Activated CD8-positive, alpha-beta memory T cell treated with anti-CD3 and anti-CD28 coated beads, Interleukin-2, amount 50 U/mL, for 4 hours (primary cell): Measurements from ENCODE around the gene HSD17B11.
"Not testable (repeated sequence)": the region's sequence is repeated elsewhere in the genome, so short reads cannot be mapped to it uniquely, and the experiment has no call there.

Experiments used
- DNase-seq: peaks from one replicate; pipeline ENCODE4 v3.0.0-alpha.2; 2020

HSD17B11 gene

GRCh38 chr4:87405211-87405820, 14.3 kb upstream of the HSD17B11 start:
- DNase-seq = no peak

DNA sequence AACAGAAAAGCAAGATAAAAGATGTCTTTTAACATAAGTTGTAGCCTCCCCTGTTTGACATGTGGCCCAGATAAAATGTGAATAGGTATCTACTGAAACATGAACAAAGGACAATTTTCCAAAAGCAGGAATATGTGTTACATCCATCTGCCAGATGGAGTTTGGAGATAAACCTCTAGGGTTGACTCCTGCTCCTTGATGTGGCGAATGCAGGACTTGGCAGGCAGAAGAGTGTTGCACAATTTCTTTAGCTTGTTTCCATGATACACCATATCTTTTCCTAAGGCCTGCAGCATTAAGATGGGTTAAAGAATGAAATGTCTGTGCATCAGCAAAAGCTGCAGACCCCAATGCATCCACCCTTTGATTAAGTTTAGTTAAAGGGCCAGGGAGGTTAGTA, 12.7 kb upstream of the HSD17B11 start:
- DNase-seq = not testable (repeated sequence)

DNA sequence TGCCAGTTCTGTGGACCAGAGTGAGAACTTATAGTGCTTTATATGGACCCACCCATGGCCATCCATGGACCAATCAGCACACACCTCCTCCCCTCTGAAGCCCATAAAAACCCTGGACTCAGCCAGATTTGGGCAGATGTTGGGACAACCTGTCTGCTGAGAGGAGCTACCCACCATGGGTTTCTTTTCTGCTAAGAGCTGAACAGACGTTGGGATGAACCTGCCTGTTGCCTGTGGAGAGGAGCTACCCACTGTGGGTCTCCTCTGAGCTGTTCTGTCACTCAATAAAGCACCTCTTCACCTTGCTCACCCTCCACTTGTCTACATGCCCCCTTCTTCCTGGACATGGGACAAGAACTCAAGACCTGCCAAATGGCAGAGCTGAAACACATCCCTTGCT, 9.0 kb upstream of the HSD17B11 start:
- no peak for DNase-seq

GRCh38 chr4:87399148-87399547, 8.2 kb upstream of the HSD17B11 start:
- no peak for DNase-seq

GRCh38 chr4:87395851-87396250, 4.9 kb upstream of the HSD17B11 start:
- DNase-seq = not testable (repeated sequence)

DNA sequence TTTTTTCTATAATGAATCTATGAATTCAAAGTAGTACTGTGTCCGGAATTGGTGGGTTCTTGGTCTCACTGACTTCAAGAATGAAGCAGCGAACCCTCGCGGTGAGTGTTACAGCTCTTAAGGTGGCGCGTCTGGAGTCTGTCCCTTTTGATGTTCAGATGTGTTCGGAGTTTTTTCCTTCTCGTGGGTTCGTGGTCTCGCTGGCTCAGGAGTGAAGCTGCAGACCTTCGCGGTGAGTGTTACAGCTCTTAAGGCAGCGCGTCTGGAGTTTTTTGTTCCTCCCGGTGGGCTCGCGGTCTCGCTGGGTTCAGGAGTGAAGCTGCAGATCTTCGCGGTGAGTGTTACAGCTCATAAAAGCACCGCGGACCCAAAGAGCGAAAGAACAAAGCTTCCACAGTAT, 4.1 kb upstream of the HSD17B11 start:
- peak; percentile 38 for DNase-seq

DNA sequence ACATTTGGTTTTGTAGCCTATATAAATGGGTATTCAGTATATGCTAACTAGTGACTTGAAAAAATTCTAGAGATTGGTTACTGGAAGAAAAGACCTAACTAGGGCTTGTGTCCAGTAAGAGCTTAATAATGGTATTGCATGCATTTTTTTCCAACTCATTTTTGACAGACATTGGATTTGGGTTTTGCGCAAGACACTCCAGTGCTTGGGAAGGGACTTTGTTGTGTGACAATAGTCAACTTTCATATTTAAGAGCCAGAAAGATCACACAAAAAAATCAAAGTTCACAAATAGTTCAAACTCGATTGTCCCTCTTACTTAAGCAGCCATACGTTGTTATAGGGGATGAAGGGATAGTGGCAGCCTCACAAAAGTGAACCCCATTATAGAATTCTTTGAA, 1.2 kb upstream of the HSD17B11 start:
- DNase-seq = no peak

DNA sequence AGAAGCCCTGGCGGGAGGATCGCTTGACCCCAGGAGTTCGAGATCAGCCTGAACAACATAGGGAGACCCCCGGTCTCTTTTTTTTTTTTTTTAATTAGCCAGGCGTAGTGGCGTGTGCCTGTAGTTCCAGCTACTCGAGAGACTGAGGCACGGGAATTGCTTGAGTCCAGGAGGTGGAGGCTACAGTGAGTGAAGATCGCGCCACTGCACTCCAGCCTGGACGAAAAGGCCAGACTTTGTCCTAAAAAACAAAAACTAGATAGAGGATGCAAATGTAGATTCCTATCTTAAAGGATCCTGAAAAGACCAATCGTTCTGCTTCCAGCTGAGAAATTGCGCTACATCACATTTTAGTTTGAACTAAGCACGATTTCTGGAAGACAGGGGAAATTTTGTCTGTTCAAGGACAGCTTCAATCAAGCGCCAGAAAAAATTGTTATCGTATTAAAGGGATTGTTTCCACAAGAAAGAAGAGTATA, 627 bp upstream of the HSD17B11 start:
- no peak for DNase-seq

DNA sequence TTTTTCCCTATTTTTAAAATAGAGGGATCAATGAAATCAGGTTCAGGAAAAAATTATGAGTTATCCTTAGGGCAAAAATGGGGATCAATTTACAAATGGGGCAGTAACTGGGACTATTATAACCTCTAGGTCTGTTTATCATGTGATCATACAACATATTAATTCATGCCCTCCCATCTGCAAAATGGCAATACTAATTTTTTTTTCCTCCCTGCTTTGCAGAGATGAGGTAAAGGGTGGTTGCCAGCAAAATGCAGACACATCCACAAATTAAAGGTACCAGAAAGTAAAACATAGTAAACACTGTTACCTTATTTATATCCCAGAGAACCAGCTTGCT, 467 bp downstream of the HSD17B11 start:
- no peak for DNase-seq

DNA sequence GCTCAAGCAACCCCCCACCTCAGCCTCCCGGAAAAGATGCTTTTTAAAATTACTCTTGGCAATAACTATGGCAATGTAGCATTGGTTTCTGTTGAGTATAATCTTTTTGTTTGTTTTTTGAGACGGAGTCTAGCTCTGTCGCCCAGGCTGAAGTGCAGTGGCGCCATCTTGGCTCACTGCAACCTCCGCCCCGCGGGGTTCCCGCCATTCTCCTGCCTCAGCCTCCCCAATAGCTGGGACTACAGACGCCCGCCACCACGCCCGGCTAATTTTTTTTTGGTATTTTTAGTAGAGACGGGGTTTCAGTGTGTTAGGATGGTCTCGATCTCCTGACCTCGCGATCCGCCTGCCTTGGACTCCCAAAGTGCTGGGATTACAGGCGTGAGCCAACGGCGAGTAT, 933 bp downstream of the HSD17B11 start:
- DNase-seq = not testable (repeated sequence)

- no peak for DNase-seq
Observed at GRCh38 chr4:87388901-87389300, 2.1 kb downstream of the HSD17B11 start.

DNA sequence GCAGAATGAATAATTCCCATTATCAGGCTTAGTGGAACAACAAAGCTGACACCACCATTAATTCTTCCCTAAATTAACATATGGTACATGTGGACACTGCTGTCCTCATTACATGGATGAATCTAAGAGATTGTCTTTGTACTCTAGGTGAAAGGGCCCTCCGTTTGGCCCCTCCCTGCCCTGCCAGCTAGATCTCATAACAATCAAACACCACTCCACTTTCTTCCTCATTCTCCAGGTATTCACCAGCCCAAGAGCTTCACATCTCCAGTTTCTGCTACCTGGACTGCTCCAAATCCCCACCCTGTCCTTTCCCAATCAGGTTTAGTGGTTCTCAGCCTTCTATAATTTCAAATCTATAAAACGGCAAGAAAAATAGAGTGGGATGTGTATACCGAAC, 3.8 kb downstream of the HSD17B11 start:
- DNase-seq = no peak

DNA sequence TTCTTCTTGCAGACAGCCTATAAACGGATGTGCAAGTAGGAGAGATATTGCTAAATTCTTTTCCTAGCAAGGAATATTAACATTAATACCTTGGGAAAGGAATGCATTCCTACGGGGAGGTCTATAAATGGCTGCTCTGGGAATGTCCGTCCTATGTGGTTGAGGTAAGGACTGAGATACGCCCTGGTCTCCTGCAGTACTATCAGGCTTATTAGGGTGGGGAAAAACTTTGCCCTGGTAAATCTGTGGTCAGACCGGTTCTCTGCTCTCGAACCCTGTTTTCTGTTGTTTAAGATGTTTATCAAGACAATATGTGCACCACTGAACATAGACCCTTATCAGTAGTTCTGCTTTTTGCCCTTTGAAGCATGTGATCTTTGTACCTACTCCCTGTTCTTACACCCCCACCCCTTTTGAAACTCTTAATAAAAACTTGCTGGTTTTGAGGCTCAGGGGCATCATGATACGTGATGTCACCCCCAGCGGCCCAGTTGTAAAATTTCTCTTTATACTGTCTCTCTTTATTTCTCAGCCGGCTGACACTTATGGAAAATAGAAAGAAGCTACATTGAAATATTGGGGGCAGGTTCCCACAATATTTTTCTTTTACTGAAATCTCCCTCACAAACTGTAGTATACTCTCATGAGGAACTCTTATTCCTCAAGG, 6.4 kb downstream of the HSD17B11 start:
- not testable (repeated sequence) for DNase-seq

GRCh38 chr4:87382931-87383330, 8.1 kb downstream of the HSD17B11 start:
- no peak for DNase-seq

GRCh38 chr4:87382116-87382515, 8.9 kb downstream of the HSD17B11 start:
- no peak for DNase-seq

GRCh38 chr4:87377816-87378215, 13.2 kb downstream of the HSD17B11 start:
- no peak for DNase-seq

- DNase-seq = no peak
Observed at GRCh38 chr4:87375719-87376291, 15.2 kb downstream of the HSD17B11 start.

GRCh38 chr4:87370068-87370467, 20.9 kb downstream of the HSD17B11 start:
- no peak for DNase-seq

DNA sequence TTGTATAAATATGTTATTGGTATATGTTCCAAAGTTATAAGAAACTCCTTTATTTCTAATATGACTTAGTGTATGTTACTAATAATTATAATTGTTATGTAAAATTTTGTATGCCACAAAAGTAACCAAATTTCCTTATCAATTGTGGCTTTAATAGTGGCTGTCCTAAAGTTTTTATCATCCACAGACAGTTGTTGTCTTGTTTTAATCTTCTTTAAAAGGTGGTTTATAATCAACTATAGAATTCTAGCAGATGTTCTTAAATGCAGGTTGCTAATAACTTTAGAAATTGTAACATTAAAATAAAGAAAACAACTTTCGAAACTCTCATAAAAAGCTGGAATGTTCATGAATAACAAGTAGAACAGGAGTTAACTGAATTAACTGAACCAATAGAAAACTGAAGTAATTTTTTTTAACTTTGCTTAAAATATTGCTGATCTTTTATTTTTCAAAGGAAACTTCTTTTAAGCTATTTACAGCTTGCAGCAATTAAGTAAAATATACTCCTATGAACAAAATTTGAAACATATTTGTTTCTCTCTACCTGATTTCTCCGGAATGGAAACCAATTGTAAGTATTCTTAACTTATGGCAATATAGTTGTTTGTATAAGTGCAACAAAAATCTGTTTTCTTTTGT, 24.3 kb downstream of the HSD17B11 start:
- DNase-seq = no peak

DNA sequence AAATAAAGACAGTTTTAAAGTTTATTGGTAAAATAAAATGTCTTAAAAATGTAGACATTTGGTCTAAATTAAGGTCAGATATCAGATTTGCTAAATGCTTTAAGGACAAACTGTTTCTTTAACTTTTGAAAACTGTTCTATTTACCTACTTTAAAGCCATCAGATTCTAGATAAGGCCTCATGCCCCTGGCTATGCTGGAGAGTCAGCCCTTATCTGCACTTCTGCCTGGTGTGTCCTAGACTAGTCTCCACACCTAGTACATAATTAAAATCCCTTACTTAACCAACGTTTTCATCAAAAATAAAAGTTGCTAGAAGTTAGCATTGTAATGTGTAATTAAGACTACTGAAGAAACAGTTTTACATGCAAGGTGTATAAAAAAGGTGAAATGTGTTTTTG, 25.6 kb downstream of the HSD17B11 start:
- no peak for DNase-seq

DNA sequence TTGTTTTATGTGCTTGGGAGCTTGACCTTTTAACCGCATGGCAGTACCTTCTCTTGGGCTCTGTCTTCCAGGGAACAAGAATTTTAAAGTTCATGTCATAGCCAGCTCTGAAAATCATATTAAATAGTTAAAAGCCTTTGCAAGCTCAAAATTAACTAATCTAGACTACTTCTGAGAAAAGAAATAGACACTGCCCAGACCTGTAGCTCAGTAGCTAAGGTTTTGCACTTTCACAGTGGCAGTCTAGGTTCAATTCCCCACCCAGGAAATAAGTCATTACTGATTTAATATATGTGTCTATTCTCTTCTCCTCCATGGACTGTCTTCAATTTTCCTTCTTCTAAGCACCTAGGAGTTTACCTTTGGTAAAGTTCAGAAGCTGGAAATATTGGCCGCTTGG, 27.4 kb downstream of the HSD17B11 start:
- DNase-seq = no peak

DNA sequence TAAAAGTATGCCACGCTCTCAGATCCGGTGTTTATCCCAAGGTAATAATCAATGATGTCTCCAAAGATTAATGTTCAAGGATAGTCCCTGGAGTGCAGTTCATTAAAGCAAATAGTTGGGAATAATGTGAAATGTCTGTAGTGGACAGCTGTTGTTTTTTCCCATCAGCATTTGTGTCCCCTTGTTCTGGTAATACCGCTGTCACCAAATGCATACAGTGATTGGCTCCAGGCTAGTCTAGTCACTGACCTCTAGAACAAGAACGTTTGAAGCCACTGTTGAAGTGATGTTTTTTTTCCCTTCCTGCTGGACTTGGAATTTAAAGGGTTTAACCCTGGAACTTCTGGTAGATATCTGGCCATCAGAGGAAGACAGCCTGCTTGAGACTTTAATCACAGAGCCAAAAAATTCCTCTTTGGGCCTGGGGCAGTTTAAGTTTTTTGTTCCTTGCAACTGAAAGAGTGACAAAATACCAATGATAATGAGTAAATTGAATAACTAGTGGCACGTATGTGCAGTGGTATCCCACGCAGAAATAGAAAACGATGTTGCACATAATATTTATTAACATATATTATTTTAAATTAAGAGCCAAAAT, 30.6 kb downstream of the HSD17B11 start:
- DNase-seq = no peak

- no peak for DNase-seq
Observed at GRCh38 chr4:87359258-87359657, 31.7 kb downstream of the HSD17B11 start.
